H1 (cell line): ENCODE results near the gene POLR3H. TPM values are rescaled to one million over a fixed set of nuclear protein-coding genes. Genes with fewer than 3 reads are reported as not detected.
A peak's percentile ranks its signal among the peaks of the same experiment; 100 is the strongest.

ENCODE experiments used
- CTCF ChIA-PET: fragments of 300-600 bp; sonication (Branson Sonifier 250); formaldehyde crosslinking; loops from one replicate; lab custom pipeline; 2021; ENCODE audit not compliant: partially characterized antibody; lab: Charles Lee
- POLR2A ChIA-PET: fragments of 300-600 bp; sonication (Branson Sonifier 250); formaldehyde crosslinking; loops from one replicate; lab custom pipeline; 2021; ENCODE audit warnings: inconsistent platforms; ENCODE audit not compliant: partially characterized antibody; lab: Charles Lee
- DNase-seq, 2 experiments: peaks; one replicate each; pipeline versions ENCODE4 v3.0.0 to v3.0.0-alpha.2; 2010 to 2022; ENCODE audit warnings: low spot score in 2 of 2, low read depth in 1 of 2, mixed read lengths in 1 of 2
- FAIRE-seq: peaks from 2 replicates; lab custom pipeline; 2011; peaks lifted over from hg19 to GRCh38; lab: Jason Lieb, UNC
- H2AFZ ChIP-seq: 2 replicates; pipeline ENCODE4 v1.8.1; 2012; ENCODE audit warnings: low read length, inconsistent platforms
- H2AK5ac ChIP-seq: 2 replicates; pipeline ENCODE4 v1.6.1; 2013; ENCODE audit warnings: low read depth, low read length
- H2BK120ac ChIP-seq: replicated peaks from 2 replicates; pipeline ENCODE3; 2013; ENCODE audit warnings: low read depth, low read length, inconsistent platforms
- H2BK12ac ChIP-seq: 2 replicates; pipeline ENCODE4 v1.6.1; 2013; ENCODE audit warnings: low read depth, low read length
- H2BK15ac ChIP-seq: 2 replicates; pipeline ENCODE4 v1.6.1; 2013; ENCODE audit warnings: low read length
- H2BK20ac ChIP-seq: 2 replicates; pipeline ENCODE4 v1.6.1; 2013; ENCODE audit warnings: low read length
- H2BK5ac ChIP-seq: 2 replicates; pipeline ENCODE4 v1.6.1; 2013; ENCODE audit warnings: low read depth, low read length
- H3K14ac ChIP-seq: 2 replicates; pipeline ENCODE4 v1.6.1; 2013; ENCODE audit warnings: inconsistent platforms; ENCODE audit not compliant: insufficient read length
- H3K18ac ChIP-seq: 2 replicates; pipeline ENCODE4 v1.6.1; 2013; ENCODE audit warnings: low read length; ENCODE audit errors: extremely low read depth
- H3K23ac ChIP-seq: 2 replicates; pipeline ENCODE4 v1.6.1; 2013; ENCODE audit warnings: inconsistent platforms; ENCODE audit not compliant: insufficient read length
- H3K23me2 ChIP-seq: 2 replicates; pipeline ENCODE4 v1.6.1; 2013; ENCODE audit warnings: low read depth, low read length
- H3K27ac ChIP-seq: 2 replicates; pipeline ENCODE4 v1.6.1; 2011; ENCODE audit warnings: low read depth, low read length, inconsistent platforms
- H3K27me3 ChIP-seq, 4 experiments: replicated peaks in 1 of 4; 1 replicate in 1 of 4; 2 replicates in 3 of 4; pipeline versions ENCODE4 v1.6.1 to v1.8.1; 2011 to 2013; ENCODE audit warnings: low read length in 3 of 4, mild to moderate bottlenecking in 3 of 4, inconsistent platforms in 2 of 4, mixed read lengths in 2 of 4, moderate library complexity in 1 of 4; ENCODE audit not compliant: control insufficient read depth in 3 of 4, insufficient read depth in 3 of 4; ENCODE audit errors: extremely low read depth in 1 of 4
- H3K36me3 ChIP-seq, 4 experiments: 2 replicates each; pipeline versions ENCODE4 v1.6.1 to v1.8.1; 2011 to 2013; ENCODE audit warnings: mild to moderate bottlenecking in 4 of 4, low read length in 3 of 4, moderate library complexity in 2 of 4, control low read depth in 1 of 4, inconsistent platforms in 1 of 4; ENCODE audit not compliant: insufficient read depth in 4 of 4, control insufficient read depth in 2 of 4
- H3K4ac ChIP-seq: replicated peaks from 2 replicates; pipeline ENCODE3; 2013; ENCODE audit warnings: low read length, low read depth, mixed read lengths, inconsistent platforms; ENCODE audit not compliant: insufficient read length
- H3K4me1 ChIP-seq, 4 experiments: replicated peaks in 1 of 4; 1 replicate in 1 of 4; 2 replicates in 3 of 4; pipeline versions ENCODE4 v1.6.1 to v1.8.1; 2011 to 2013; ENCODE audit warnings: low read length in 3 of 4, inconsistent platforms in 2 of 4, mixed read lengths in 1 of 4; ENCODE audit not compliant: insufficient read depth in 4 of 4, control insufficient read depth in 3 of 4
- H3K4me2 ChIP-seq, 2 experiments: 2 replicates each; pipeline versions ENCODE4 v1.6.1 to v1.8.1; 2011 to 2013; ENCODE audit warnings: low read depth in 2 of 2, low read length in 2 of 2, control low read depth in 1 of 2, inconsistent platforms in 1 of 2, mild to moderate bottlenecking in 1 of 2; ENCODE audit not compliant: insufficient read depth in 1 of 2
- H3K4me3 ChIP-seq, 4 experiments: fragments of 200-600, 300-600 bp in 1 of 4; sonication (generic), shearing (Covaris generic), sonication (Bioruptor Twin) in 1 of 4; 2 replicates each; pipeline versions ENCODE4 v1.5.1 to v1.8.1; 2011 to 2016; ENCODE audit warnings: low read length in 4 of 4, low read depth in 3 of 4, control low read depth in 2 of 4, inconsistent platforms in 2 of 4, mild to moderate bottlenecking in 2 of 4, mixed read lengths in 1 of 4, moderate library complexity in 1 of 4; ENCODE audit not compliant: insufficient read depth in 2 of 4; ENCODE audit errors: extremely low read depth in 1 of 4
- H3K56ac ChIP-seq: replicated peaks from 2 replicates; pipeline ENCODE3; 2013; ENCODE audit warnings: low read depth, mild to moderate bottlenecking, mixed read lengths, low read length, inconsistent platforms; ENCODE audit not compliant: insufficient read length
- H3K79me1 ChIP-seq: 2 replicates; pipeline ENCODE4 v1.6.1; 2013; ENCODE audit warnings: low read depth, low read length, control low read depth
- H3K79me2 ChIP-seq, 2 experiments: 2 replicates each; pipeline versions ENCODE4 v1.6.1 to v1.8.1; 2012 to 2013; ENCODE audit warnings: low read length in 2 of 2, mild to moderate bottlenecking in 2 of 2, inconsistent platforms in 1 of 2; ENCODE audit not compliant: insufficient read depth in 2 of 2, control insufficient read depth in 1 of 2
- H3K9ac ChIP-seq, 4 experiments: replicated peaks in 1 of 4; 1 replicate in 1 of 4; 2 replicates in 3 of 4; pipeline versions ENCODE4 v1.6.1 to v1.8.1; 2011 to 2013; ENCODE audit warnings: low read depth in 3 of 4, low read length in 3 of 4, control low read depth in 2 of 4, mild to moderate bottlenecking in 2 of 4, moderate library complexity in 2 of 4, inconsistent platforms in 1 of 4; ENCODE audit errors: extremely low read depth in 1 of 4
- H3K9me3 ChIP-seq, 2 experiments: 2 replicates each; pipeline versions ENCODE4 v1.6.1 to v1.8.1; 2012 to 2013; ENCODE audit warnings: mild to moderate bottlenecking in 2 of 2, moderate library complexity in 2 of 2, control low read depth in 1 of 2, inconsistent platforms in 1 of 2, low read depth in 1 of 2, low read length in 1 of 2, mixed read lengths in 1 of 2; ENCODE audit not compliant: insufficient read depth in 2 of 2
- H4K20me1 ChIP-seq, 2 experiments: replicated peaks in 1 of 2; 2 replicates each; pipeline versions ENCODE3 to v1.8.1; 2011 to 2013; ENCODE audit warnings: inconsistent platforms in 2 of 2, low read length in 2 of 2, mild to moderate bottlenecking in 1 of 2; ENCODE audit not compliant: insufficient read depth in 2 of 2, control insufficient read depth in 1 of 2
- H4K5ac ChIP-seq: 2 replicates; pipeline ENCODE4 v1.6.1; 2013; ENCODE audit warnings: low read length, low read depth, mixed read lengths, inconsistent platforms; ENCODE audit not compliant: insufficient read length
- H4K8ac ChIP-seq: 2 replicates; pipeline ENCODE4 v1.8.0; 2013; ENCODE audit warnings: mild to moderate bottlenecking, moderate library complexity, low read length, inconsistent platforms; ENCODE audit not compliant: insufficient read depth; ENCODE audit errors: extremely low read depth
- H4K91ac ChIP-seq: replicated peaks from 2 replicates; pipeline ENCODE3; 2013; ENCODE audit warnings: low read length, mixed read lengths, inconsistent platforms; ENCODE audit not compliant: insufficient read length
- BRCA1 ChIP-seq: IDR thresholded peaks from 2 replicates; pipeline ENCODE4 v1.6.1; 2012; ENCODE audit warnings: low read depth, low read length, improper control_type of control experiment
- CBX8 ChIP-seq: fragments of 300-800, 300-1000 bp; sonication (generic); IDR thresholded peaks from 2 replicates; pipeline ENCODE4 v1.7.1; 2016; ENCODE audit warnings: low read depth, low read length, borderline replicate concordance
- CEBPB ChIP-seq: IDR thresholded peaks from 2 replicates; pipeline ENCODE4 v1.6.1; 2012; ENCODE audit warnings: low read depth, low read length
- CHD2 ChIP-seq: IDR thresholded peaks from 2 replicates; pipeline ENCODE4 v1.6.1; 2012; ENCODE audit warnings: low read length, improper control_type of control experiment
- EZH2 ChIP-seq: fragments of 200-600 bp; sonication (generic); IDR thresholded peaks from 2 replicates; pipeline ENCODE4 v1.7.1; 2012; ENCODE audit warnings: low read depth, mild to moderate bottlenecking, moderate library complexity, low read length, inconsistent platforms; ENCODE audit not compliant: severe bottlenecking
- KDM1A ChIP-seq: fragments of 200-600, 300-600 bp; sonication (generic); IDR thresholded peaks from 2 replicates; pipeline ENCODE4 v1.7.1; 2016; ENCODE audit warnings: mild to moderate bottlenecking, low read length, borderline replicate concordance
- RAD21 ChIP-seq, 2 experiments: IDR thresholded peaks in 1 of 2; conservative IDR thresholded peaks in 1 of 2; 2 replicates each; pipeline ENCODE4 v1.6.1; 2011; ENCODE audit warnings: low read depth in 2 of 2, low read length in 2 of 2, improper control_type of control experiment in 1 of 2, inconsistent platforms in 1 of 2, mild to moderate bottlenecking in 1 of 2, moderate library complexity in 1 of 2
- RNF2 ChIP-seq: fragments of 200-900, 300-1000 bp; sonication (generic); IDR thresholded peaks from 2 replicates; pipeline ENCODE4 v1.7.1; 2016; ENCODE audit warnings: borderline replicate concordance, low read depth, mild to moderate bottlenecking, antibody characterized with exemption, low read length; ENCODE audit not compliant: poor library complexity, severe bottlenecking; ENCODE audit errors: missing control alignments
- SIX5 ChIP-seq: IDR thresholded peaks from 2 replicates; pipeline ENCODE4 v1.6.1; 2011; ENCODE audit warnings: mild to moderate bottlenecking, low read depth, low read length
- WGBS, 2 experiments: shearing (Covaris generic) in 1 of 2; methylation state at CpG; one replicate each; pipeline versions ENCODE4 v1.1.6 to v1.1.7; 2013 to 2015; ENCODE audit warnings: low lambda C conversion rate in 2 of 2, mixed read lengths in 2 of 2, inconsistent platforms in 1 of 2, low coverage in 1 of 2, missing lambda C conversion rate in 1 of 2; ENCODE audit not compliant: insufficient replicate concordance in 2 of 2, insufficient coverage in 1 of 2, insufficient read length in 1 of 2; ENCODE audit errors: extremely low coverage in 1 of 2, missing lambda C conversion rate in 1 of 2; 5-methylcytosine and 5-hydroxymethylcytosine counted together
- polyA plus RNA-seq, 7 experiments: library from polyadenylated mRNA; depleted of rRNA in 3 of 7; stranded (reverse) in 5 of 7; unstranded in 2 of 7; fragments of >200 nt in 5 of 7; fragments of 200-250 nt in 2 of 7; gene quantifications; 1 replicate in 5 of 7; 2 replicates in 1 of 7; 4 replicates in 1 of 7; pipeline versions ENCODE4 v1.2.1 to v1.2.3, GENCODE V29; 2011 to 2013; ENCODE audit warnings: missing spikeins in 2 of 7, mixed read lengths in 2 of 7
- total RNA-seq: library from RNA; stranded (reverse); fragmentation: NEBNext Ultra II Directional; extraction: Animal tissue kit (Norgen Biotek cat#: 25700); gene quantifications from 2 replicates; pipeline ENCODE4 v1.2.1, GENCODE V29; 2021

Gene POLR3H
- total and polyA plus RNA-seq, 2 of the 8 experiments (the other 6 are each of a cell fraction or from before 2014, with no cell fraction given): 29.7 to 39.2 TPM

DNA sequence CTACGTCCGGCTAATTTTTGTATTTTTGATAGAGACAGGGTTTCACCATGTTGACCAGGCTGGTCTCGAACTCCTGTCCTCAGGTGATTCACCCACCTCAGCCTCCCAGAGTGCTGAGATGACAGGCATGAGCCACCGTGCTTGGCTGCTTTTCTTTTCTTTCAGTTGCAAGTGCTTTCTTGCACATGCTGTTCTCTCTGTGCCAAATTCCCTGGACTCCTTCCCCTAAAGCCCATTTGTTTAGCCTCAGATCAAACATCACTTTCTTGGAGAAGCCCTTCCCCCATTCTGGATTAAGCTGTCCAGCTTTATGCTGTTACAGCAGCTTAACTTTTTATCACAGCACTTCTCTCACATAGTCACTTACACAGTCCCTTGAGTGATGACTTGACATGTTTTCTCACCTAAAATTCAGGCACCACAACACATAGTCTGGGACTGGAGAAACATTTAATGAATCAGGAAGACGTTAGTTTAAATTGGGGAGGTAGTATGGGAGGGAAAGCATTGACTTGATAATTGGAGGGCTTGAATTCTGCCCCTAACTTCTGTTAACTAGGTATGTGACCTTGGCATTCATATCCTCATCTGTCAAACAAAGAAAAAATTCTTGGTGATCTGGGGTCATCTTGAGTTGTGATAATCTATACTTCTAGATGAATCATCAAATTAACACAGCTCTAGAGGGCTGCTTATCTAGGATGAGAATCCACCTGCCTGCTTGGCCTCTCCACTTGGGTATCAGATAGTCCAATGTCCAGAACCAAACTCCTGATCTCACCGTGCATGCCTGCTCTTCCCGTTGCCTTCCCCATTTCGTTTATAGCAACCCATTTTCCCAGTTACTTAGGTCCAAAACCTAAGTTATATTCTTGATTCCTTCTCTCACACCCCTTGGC is 57.0 kb downstream of the POLR3H start:
- DNase-seq (no peak), FAIRE-seq (no peak)
- Histone ChIP-seq H3K4ac (no peak overlapping the region), H3K27me3 (no peaks in the 10 kb centered on the region), H2AK5ac (no peak overlapping the region), H3K79me1 (peaks cover 13% of the 10 kb centered on the region), H3K4me2 (peak overlapping the region in 1 of 2 experiments; percentile 50; a peak in 1 of 4 replicates), H4K91ac (no peak overlapping the region), H3K23me2 (no peaks in the 10 kb centered on the region), H3K18ac (no peak overlapping the region; the same call in 1 of the 2 replicates), H3K79me2 (peaks cover 7 to 79% of the 10 kb centered on the region in 2 experiments), H4K20me1 (peaks cover 2 to 8% of the 10 kb centered on the region in 2 experiments), H3K27ac (no peak overlapping the region), H3K4me1 (peaks cover 8 to 29% (median 21%) of the 10 kb centered on the region in 4 experiments), H3K4me3 (no peak overlapping the region), H2BK5ac (no peak overlapping the region; the same call in 1 of the 2 replicates), H3K56ac (no peak overlapping the region), H3K9me3 (no peaks in the 10 kb centered on the region), H2AFZ (no peak overlapping the region), H4K5ac (no peak overlapping the region), H2BK120ac (no peak overlapping the region), H2BK15ac (no peak overlapping the region), H2BK20ac (no peak overlapping the region), H2BK12ac (peak overlapping the region; percentile 50; the same call in 1 of the 2 replicates), H3K9ac (no peak overlapping the region), H3K14ac (no peak overlapping the region), H4K8ac (no peak overlapping the region), H3K23ac (no peak overlapping the region), H3K36me3 (no peaks in the 10 kb centered on the region; a peak in 1 of 8 replicates)
- ChIA-PET CTCF (interaction anchor here (0.6 to 2.8 kb wide), 7 partner anchors 11 to 246 kb away, joined by 3 to 12 read pairs (median 4); partner anchors contain the start of genes ACO2 and CHADL), POLR2A (interaction anchor here (0.5 to 3.5 kb wide), 11 partner anchors 9 to 89 kb away, joined by 3 to 17 read pairs (median 5); partner anchors contain the start of genes ACO2, PHF5A and TOB2)
- TF ChIP-seq EZH2 (no peak), CEBPB (no peak), KDM1A (no peak), SIX5 (no peak), BRCA1 (no peak), RAD21 (IDR thresholded peaks at IDR 0.05 in 1 of 2, conservative IDR thresholded peaks at IDR 0.05 in 1 of 2; ENCODE audit: low read depth in 2 of 2, low read length in 2 of 2) (no peak), CBX8 (no peak), CHD2 (no peak), RNF2 (no peak)
- 86% methylated on average over 8 of the region's 8 CpGs; no CpG with 5 or more reads in 1 of the 2 experiments for WGBS, 2 experiments
